Forelimb muscle (tissue), 1 donor: ENCODE measurements around the gene BTG1. TPM values are rescaled to one million over a fixed set of nuclear protein-coding genes. Genes with fewer than 3 reads are reported as not detected.

Experiments used
- DNase-seq: peaks from one replicate; pipeline ENCODE4 v3.0.0-alpha.2; 2013; ENCODE audit warnings: low read depth
- polyA plus RNA-seq: library from polyadenylated mRNA; unstranded; fragments of 120-200 nt; gene quantifications from one replicate; pipeline ENCODE4 v1.2.1, GENCODE V29; 2013; ENCODE audit not compliant: insufficient read length

BTG1 gene
- polyA plus RNA-seq, 1 donor: 50.2 TPM

GRCh38 chr12:92133795-92134637, 11.6 kb downstream of the BTG1 start:
- DNase-seq: no peak

- no peak for DNase-seq
Measured at GRCh38 chr12:92133171-92133570, 12.5 kb downstream of the BTG1 start.

- DNase-seq: no peak
Measured at GRCh38 chr12:92132288-92132687, 13.4 kb downstream of the BTG1 start.

- no peak for DNase-seq
Measured at GRCh38 chr12:92130999-92131398, 14.6 kb downstream of the BTG1 start.

- no peak for DNase-seq
Measured at GRCh38 chr12:92129609-92130008, 16.0 kb downstream of the BTG1 start.

- DNase-seq: no peak
Measured at GRCh38 chr12:92128612-92129011, 17.0 kb downstream of the BTG1 start.

- no peak for DNase-seq
Measured at GRCh38 chr12:92124689-92125029, 21.0 kb downstream of the BTG1 start.

GRCh38 chr12:92123780-92124688, 21.6 kb downstream of the BTG1 start:
- no peak for DNase-seq

GRCh38 chr12:92122941-92123779, 22.5 kb downstream of the BTG1 start:
- no peak for DNase-seq

- no peak for DNase-seq
Measured at GRCh38 chr12:92121826-92122225, 23.8 kb downstream of the BTG1 start.

GRCh38 chr12:92118826-92119536, 26.7 kb downstream of the BTG1 start:
- DNase-seq: no peak

- no peak for DNase-seq
Measured at GRCh38 chr12:92114834-92115233, 30.8 kb downstream of the BTG1 start.

- no peak for DNase-seq
Measured at GRCh38 chr12:92111256-92111655, 34.4 kb downstream of the BTG1 start.

- DNase-seq: no peak
Measured at GRCh38 chr12:92110083-92110640, 35.5 kb downstream of the BTG1 start.

GRCh38 chr12:92109613-92110012, 36.0 kb downstream of the BTG1 start:
- no peak for DNase-seq

- no peak for DNase-seq
Measured at GRCh38 chr12:92108651-92109050, 37.0 kb downstream of the BTG1 start.

GRCh38 chr12:92107621-92108131, 38.0 kb downstream of the BTG1 start:
- no peak for DNase-seq

GRCh38 chr12:92107094-92107493, 38.6 kb downstream of the BTG1 start:
- no peak for DNase-seq

GRCh38 chr12:92105676-92106075, 40.0 kb downstream of the BTG1 start:
- DNase-seq: no peak

- DNase-seq: no peak
Measured at GRCh38 chr12:92105110-92105509, 40.5 kb downstream of the BTG1 start.

GRCh38 chr12:92102606-92103005, 43.0 kb downstream of the BTG1 start:
- DNase-seq: no peak
